Middle frontal gyrus (tissue), 1 donor: Measurements from ENCODE around the gene TSR3.

ENCODE experiments used
- DNase-seq: peaks from one replicate; pipeline ENCODE4 v3.0.0-alpha.2; 2015; ENCODE audit warnings: low spot score; ENCODE audit errors: extremely low spot score

Gene TSR3

DNA sequence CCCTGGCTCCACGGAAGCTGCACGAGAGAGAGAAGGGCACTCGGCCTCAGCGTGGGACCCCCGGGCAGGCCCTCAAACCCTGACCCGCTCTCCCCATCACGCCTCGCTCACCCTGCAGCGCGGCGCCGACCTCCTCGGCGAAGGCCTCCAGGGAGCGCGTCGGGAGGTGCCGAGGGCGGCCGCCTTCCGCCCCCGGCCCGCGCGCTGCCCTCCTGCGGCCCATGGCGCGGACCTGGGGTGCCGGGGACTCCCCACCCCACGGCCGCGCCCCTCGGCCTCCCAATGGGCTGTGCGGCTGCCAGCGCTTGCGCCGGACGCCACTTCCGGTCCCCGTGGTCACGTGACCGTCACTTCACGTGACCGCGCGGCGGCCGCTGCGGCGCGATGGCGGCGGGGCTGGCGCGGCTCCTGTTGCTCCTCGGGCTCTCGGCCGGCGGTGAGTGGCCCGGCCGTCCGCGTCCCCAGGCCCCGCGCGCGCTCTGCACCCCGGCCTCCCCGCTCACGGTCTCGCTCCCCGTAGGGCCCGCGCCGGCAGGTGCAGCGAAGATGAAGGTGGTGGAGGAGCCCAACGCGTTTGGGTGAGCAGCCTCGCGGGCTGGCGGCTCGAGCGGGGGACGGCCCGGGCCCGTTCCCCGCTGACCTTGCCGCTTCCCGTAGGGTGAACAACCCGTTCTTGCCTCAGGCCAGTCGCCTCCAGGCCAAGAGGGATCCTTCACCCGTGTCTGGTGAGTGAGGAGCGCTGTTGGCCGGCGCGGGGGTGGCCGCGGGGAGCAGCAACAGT is at the start of gene TSR3, which contains the start of gene GNPTG:
Gene TSR3, minus strand, starts transcription at position 297 of the 781 bp plus-strand sequence. Its CDS starts 74 bp downstream, at position 223.
Gene GNPTG, plus strand, starts transcription at position 350 of the 781 bp plus-strand sequence. Its CDS starts 35 bp downstream, at position 385.
- peak; percentile 73 for DNase-seq

DNA sequence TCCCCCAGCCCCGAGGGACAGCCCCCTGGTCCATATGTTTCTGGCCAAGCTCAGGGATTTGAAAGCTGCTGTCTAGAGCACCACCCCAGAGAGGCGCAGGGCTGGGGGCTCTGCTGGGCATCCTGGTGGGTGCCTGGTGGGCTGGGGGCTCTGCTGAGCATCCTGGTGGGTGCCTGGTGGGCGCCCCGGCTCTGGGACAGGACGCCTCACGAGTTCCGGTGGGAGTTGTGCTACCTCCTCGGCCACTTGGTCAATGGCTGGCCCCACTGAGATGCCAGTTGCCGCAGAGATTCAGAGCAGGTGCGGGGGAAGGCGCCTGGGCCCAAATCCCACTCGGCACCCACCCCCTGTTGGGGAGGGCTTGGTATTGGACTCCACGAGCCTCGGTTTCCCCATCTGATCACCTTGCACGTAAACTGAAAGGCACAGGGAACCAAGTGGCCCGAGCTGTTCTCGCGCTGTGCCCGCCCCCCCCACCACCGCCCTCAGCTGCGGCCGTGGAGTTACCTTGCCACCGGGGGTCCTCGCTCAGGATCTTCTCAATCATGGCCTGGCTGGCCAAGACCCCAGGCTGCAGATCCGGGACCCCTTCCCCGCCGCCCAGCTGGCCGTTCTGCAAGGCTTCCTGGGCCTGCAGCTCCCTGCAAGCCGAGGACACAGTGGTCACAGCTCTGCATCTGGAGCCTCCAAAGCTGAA is 49.5 kb upstream of the TSR3 start:
- no peak for DNase-seq

DNA sequence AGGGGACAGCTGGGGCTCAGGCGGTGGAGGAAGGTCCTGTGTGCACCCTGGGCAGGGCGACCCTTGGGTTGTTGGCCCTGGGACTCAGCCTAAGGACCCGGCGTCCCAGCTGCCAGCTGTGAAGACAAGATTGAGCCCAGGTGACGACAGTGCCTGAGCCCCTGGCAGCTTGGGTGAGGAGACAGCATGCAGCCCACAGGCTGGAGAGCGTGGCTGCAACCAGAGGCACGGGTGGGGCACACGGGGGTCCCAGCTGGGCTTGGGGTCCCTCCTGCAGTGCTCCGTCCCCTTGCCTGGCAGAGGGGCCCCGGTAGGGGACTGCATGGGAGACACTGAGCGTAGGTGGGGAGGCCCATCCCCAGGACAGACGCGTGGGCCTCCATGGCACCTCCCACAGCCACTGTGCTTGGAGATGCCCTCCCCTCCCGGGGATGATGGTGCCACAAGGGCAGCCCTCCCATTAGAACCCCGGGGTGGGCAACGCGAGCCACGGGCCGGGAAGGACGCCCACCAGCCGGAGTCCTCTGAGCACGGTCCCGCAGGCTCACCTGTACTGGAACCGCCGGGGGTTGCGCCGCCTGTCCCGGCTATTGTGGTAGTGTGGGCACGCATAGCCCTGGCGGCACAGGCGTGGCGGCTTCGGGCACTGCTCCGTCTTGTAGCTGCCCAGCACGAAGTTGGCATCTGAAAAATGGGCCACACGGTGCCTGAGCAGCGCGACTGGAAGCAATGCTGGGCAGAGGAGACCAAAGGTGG is 47.3 kb upstream of the TSR3 start:
- DNase-seq = no peak

DNA sequence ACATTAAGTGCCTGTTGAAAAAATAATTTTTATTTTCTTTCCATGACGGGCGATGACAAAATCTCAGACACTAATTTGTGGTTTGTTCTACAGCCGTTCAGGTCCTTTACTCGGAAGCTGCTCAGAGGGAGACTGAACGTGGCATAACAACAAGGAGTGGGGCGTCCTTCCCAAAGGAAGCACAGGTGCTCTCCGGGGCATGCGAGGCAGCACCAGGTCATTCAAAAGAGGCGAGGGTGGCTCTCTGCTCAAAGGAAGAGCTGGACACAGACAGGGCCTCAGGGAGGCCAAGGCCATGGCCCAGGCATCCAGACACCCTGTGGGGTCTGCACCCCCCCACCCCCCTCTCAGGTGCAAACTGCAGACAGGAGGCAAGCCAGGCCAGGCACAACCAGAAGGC is 46.7 kb upstream of the TSR3 start:
- DNase-seq = no peak

DNA sequence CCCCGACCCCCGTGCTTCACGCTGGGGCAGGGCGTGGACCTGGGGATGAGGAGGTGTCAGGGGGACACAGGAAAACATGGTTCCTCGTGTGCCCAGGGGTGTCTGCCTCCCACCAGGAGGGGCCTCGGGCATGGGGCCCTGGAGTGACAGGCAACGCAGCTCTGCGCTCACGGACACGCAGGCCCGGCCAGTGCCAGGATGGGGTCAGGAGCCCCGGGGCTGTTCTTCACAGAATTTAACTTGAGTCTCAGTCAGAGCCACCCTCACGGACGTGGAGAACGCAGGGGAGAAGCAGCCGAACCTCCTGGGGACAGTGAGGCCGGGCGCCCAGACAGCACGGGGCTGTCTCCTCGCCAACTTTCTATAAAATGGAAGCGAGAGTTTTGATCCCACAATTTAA is 46.1 kb upstream of the TSR3 start:
- DNase-seq = no peak

DNA sequence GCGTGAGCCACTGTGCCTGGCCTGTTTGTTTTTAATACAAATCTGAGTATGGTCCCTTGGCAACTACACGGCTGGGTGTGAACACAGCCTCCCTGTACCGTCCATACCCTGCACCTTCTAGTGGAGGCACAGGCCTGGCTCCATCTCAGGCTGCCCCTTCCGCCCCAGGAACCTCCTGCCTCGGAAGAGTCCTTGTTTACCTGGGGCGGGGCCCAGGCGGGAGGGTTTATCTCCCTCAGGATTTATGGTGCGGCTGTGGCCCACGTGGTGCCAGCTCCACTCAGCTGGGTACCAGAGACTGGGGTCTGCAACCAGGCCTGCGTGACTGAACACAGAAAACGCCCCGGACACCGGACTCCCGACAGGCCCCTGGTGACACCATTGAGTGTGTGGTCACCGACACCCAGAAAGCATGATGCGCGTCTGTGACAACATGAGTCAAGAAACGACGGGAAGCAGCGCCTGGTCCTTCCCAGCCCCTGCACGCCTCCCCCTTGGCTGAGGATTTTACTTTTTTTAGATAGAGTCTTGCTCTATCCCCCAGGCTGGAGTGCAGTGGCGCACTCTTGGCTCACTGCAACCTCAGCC is 43.9 kb upstream of the TSR3 start:
- DNase-seq = no peak

DNA sequence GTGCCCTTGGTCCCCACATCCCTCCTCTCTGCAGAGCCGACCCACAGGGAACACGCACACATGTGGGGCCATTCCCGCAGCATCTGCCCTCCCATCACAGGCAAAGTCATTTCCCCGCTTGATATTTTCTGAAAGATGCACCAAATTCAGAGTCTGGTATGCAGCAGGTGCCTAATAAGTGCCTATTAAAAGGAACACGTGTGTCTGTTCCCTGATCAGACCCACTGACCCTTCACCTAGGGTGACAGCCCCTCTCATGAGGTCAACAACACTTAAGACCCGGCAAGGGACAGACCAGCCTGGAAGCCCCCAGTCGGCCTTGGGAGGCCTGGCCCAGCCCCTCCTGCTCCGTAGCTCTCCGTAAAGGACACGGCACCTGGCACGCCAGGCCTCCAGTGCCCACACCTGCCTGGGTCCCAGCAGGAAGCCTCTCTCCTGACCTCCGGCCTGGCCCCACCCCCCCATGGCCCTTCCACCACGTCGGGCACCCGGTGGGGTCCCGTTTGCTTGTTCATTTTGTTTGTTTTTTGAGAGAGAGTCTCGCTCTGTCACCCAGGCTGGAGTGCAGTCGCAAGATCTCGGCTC is 42.8 kb upstream of the TSR3 start:
- no peak for DNase-seq

DNA sequence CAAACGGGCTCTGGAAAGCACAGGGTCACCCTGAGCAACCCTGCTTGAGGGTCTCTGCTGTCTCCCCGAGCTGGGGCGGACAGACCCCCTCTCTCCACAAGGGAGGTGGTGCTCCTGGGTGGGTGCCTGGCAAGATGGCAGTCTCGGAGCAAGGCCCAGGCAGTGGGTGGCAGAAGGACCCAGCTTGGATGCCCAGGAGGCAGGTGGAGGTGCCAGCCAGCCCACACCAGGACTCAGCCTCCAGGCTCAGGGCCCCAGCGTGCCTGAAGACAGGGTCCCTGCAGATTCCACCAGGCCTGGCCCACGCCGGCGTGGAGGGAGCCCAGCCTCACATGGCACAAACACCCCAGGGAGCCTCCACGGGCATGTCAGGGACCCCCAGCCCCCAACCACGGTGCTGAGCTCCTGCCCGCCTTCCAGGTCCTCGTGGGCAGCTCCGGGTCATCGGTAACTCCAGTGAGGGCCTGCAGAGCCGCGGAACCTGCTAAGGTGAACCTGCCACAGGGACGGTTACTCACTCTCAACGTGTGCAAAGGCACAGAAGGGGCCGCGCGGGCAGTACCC is 42.0 kb upstream of the TSR3 start:
- no peak for DNase-seq

DNA sequence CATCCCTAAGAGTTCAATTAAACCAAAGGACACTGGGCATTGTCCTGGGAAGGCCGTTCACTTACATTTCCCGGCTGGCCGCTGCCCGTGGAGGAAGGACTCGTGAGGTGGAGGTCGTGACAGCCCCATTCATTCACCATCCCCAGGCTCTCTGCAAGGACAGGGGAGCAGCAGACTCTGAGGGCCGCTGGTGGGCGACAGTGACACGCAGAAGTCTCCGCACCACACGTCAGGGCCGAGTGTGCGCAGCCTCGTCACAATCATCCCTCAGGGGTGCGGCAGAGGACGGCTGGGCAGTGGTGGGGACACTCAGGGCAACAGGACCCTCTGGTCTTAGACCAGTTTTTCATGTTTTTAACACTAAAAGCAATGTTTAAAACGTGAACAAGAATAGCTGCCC is 41.1 kb upstream of the TSR3 start:
- no peak for DNase-seq

DNA sequence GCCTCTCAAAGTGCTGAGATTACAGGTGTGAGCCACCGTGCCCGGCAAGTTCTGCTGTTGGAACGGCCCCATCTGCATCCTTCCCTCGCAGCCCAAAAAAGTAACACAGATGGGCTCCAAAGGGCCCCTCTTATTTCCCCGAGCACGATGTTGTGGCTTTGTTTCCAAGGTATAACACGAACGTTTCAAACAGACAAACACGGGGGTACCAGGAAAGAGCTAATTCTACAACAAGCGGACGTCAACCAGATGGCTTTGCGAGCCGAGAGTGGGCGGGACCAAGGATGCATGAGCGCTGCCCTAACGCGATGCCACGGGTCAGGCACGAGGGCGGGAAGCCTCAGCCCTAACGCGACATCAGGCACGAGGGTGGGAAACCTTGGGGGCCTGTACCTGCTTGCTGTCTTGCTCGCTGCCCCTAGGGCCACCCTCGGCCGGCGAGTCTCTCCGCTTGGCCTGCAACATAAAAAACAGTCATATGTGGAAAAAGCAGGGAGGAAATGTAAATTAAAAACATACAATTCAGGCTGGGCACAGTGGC is 38.6 kb upstream of the TSR3 start:
- DNase-seq = no peak

DNA sequence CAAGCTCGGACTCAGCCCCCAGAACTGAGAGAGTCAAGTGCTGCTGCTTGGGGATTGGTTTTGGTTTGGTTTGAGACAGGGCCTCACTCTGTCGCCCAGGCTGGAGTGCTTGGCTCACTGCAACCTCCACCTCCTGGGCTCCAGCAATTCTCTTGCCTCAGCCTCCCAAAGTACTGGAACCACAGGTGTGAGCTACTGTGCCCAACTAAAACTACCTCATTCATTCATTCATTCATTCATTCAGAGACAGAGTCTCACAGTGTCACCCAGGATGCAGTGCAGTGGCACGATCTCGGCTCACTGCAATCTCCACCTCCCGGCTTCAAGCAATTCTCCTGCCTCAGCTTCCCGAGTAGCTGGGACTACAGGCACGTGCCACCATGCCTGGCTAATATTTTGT is 38.1 kb upstream of the TSR3 start:
- DNase-seq = no peak

DNA sequence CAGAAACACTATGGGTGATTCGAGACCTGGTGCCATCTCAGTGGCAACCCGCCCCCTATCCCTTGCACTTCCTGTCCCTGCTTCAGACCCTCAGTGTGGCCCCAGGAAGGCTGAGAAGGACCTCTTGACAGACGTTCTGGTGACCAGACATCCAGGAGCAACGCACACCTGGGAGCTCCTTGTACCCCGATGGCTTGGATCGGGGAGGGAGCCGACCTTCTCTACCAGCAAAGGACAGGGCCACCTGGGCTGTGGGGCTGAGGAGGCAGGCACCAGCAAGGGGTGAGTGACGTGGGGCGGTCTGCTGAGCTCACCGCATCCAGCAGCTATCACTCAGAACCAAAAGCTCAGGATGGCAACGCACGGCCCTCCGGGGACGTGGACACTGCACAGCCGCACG is 35.7 kb upstream of the TSR3 start:
- no peak for DNase-seq

DNA sequence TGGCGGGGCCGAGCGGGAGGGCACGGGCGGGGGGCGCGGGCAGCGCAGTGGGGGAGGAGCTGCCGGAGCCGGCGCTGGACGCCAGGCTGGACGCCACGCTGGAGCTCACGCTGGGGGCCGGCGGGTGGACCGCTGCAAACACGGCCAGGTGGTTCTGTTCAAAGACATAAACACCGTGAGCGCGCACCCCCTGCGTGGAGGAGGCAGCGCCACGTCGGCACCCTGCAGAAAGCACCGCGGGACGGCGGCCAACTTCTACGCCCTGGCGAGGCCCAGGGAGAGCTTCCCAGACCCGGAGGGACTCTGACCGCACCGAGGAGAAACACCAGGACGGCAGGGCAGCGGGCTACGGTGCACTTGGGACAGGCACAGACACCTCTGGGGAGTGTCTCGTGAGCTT is 33.6 kb upstream of the TSR3 start:
- no peak for DNase-seq

DNA sequence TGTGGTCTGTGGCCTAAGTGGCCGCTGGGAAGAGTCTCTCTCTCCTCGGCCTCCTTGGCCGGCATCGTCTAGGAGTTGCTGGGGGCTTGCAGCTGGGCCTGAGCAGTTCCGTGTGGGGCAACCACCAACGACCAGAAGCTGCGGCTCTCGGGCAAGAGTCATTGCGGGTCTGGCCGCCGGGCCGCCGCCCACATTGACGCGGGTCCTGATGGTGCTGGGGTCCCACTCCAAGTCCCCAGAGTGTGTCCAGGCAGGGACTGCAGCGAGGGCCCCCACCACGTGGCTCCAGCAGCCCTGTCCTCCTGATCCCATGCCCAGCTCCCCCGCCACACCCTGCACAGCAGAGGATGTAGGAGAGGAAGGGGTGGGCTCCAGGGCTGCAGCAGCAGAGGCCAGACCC is 31.9 kb upstream of the TSR3 start:
- no peak for DNase-seq

DNA sequence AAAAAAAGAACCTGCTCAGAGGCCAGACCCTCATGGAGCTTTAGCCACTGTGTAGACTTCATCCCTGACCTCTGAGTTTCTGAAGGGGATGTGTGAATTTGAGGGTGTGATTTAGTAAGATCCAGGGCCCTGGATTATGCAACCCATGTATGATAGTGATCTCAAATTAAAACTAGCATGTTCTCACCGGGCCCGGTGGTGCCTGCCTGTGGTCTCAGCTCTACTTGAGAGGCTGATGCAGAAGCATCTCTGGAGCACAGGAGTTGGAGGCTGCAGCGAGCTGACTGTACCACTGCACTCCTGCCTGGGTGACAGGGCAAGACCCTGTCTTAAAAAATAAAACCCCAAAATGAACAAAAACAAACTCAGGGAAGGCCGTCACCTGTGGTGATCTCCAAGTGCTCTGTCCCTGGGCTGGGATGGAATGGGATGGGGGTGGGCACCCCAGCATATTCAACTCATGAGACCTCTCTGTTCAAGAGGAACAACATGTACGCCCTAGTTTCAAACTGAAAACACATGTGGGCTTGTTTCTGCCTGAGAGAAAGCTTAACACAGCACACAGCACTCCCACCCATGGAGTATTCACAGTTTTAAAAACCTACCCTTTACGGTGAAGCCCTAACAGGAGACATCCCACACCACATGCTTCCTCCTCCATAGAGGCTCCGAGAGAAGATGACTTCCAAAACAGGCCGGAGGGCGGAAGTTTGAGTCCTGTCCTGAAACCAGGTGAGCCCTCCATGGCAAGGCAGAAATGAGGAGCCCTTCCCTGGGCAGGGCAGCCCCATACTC is 30.1 kb upstream of the TSR3 start:
- DNase-seq = no peak

DNA sequence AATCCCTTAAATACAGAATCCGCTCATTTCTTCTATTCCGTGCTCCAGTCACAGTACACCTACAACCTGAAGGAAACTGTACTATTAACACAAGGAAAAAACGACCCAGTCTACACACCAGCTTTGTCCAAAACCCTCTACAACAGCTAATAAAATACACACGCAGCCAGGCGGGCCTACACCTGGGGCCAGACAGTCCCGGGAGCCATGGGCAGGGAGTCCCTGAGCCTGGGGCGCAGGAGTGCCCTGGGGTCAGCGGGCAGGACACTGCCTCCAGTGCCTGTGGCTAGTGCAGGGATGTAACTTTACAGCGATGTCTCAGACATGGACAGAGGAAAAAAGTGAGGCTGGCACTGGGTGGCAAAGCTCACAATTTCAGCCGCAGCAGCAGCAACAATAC is 28.5 kb upstream of the TSR3 start:
- no peak for DNase-seq

DNA sequence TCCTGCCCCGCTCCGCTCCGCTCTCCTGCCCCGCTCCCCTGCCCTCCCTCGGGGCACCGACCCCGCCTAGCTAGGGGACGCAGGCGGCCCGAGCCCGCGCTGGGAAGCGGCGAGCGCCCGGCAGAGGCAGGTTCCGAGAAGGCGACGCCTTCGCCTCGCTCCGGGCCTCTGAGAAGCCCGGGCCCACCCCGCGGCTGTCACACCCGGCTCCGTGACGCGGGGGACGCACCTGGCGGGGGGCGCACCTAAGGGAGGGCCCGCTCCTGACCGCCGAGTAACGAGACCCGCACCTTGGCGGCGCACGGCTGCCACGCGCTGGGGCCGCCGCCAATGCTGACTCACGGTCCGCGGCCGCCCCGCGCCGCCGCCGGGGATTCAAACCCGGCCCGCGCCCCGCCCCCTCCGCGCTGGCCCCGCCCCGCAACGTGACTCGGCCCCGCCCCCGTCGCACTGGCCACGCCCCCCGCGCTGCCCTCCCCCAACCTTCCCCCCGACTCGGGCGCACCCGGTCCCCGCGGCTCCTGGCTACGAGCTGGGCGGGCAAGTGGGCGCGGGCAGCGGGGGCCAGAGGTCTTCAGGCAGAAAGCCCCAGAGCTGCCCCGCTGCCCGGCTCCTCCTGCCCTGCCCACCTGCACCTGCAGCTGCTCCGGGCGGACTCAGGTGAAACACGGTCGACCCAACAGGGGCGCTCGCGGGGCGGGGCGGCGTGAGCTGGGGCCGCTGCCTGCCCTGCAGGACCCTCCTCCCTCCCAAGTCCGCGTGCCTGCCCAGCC is 27.8 kb upstream of the TSR3 start:
- no peak for DNase-seq

DNA sequence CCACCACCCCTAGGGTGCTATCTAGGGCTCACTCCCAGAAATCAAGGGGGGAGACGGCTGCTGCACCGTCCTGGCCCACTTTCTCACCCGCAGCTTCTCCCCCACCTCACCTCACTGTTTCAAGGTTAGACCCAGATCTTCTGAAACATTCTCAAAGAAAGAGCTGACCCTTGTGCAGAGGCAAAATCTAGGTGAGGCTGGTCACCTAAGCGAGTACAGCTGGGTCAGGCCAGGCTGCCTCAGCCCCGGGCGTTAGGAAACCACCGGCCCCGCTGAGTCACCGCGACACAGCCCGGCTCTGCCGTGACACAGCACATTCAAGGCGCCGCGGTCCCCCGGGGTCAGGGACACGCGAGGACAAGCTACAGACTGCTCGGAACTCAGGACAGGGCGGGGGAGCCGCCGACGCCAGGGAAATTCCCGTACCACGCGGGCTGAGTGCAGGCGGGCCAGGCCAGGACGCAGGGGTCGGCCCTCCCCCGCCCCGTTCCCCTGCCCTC is 27.2 kb upstream of the TSR3 start:
- DNase-seq = no peak
